ENCODE measurements around the gene BABAM1. TPM values are rescaled to one million over a fixed set of nuclear protein-coding genes. Genes with fewer than 3 reads are reported as not detected.

BABAM1 gene
- total and polyA plus RNA-seq, 2 donors (not counting 1 experiment from before 2014, with no cell fraction given) = 68.8 to 74.3 TPM

DNA sequence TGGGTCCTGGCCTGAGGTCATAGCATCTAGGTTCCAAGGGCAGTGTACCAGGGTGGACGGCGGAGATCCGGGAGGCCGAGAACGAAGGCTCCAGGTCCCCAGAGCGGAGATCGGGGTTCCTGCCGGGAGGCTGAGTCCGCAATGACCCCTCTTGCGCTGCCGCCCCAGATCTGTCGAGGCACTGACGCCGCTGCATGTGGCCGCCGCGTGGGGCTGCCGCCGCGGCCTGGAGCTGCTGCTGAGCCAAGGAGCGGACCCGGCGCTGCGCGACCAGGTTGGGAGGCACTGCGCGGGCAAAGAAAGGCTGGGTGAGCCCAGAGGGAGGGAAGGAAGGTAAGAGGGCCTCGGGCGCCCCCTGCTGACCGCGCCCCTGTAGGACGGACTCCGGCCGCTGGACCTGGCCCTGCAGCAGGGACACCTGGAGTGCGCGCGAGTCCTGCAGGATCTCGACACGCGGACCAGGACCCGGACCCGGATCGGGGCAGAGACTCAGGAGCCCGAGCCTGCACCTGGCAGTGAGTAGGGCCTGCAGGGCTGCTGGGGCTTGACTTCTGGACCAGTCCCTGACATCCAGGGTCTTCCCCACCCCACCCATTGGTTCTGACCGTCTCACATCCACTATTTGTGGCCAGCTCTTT, 15.4 kb downstream of the BABAM1 start:
- peak overlapping the region; percentile 20 for H3K9ac ChIP-seq (ENCODE audit: insufficient read depth, low read length)
- H3K36me3 ChIP-seq (ENCODE audit: control insufficient read depth, insufficient read depth, low read length) = peaks cover under 1% of the 10 kb centered on the region
- no peaks in the 10 kb centered on the region for H3K79me2 ChIP-seq (ENCODE audit: control insufficient read depth, insufficient read depth, low read length)
- DNase-seq (ENCODE audit: low read depth in 2 of 2) = peak; percentile 64 to 71
- TF ChIP-seq EZH2 (IDR thresholded peaks at IDR 0.05; ENCODE audit: low read length, missing control alignments) = no peak
- TF ChIP-seq, protein P1, sequence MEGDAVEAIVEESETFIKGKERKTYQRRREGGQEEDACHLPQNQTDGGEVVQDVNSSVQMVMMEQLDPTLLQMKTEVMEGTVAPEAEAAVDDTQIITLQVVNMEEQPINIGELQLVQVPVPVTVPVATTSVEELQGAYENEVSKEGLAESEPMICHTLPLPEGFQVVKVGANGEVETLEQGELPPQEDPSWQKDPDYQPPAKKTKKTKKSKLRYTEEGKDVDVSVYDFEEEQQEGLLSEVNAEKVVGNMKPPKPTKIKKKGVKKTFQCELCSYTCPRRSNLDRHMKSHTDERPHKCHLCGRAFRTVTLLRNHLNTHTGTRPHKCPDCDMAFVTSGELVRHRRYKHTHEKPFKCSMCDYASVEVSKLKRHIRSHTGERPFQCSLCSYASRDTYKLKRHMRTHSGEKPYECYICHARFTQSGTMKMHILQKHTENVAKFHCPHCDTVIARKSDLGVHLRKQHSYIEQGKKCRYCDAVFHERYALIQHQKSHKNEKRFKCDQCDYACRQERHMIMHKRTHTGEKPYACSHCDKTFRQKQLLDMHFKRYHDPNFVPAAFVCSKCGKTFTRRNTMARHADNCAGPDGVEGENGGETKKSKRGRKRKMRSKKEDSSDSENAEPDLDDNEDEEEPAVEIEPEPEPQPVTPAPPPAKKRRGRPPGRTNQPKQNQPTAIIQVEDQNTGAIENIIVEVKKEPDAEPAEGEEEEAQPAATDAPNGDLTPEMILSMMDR (conservative IDR thresholded peaks at IDR 0.05 in 1 of 2, IDR thresholded peaks at IDR 0.05 in 1 of 2; ENCODE audit: low read depth in 1 of 2, low read length in 2 of 2) = peak; percentile 66 to 78
- H3K4me1 ChIP-seq (ENCODE audit: control insufficient read depth, extremely low read depth, insufficient read depth, low read length) = no peaks in the 10 kb centered on the region
- H3K27me3 ChIP-seq (ENCODE audit: control insufficient read depth, insufficient read depth, low read length) = no peaks in the 10 kb centered on the region
- peak overlapping the region; percentile 11 to 48 (median 21) for H3K4me3 ChIP-seq (replicated peaks in 1 of 4; ENCODE audit: control extremely low read depth in 1 of 4, insufficient read depth in 1 of 4, low read depth in 3 of 4, low read length in 4 of 4)
- no peaks in the 10 kb centered on the region for H4K20me1 ChIP-seq (ENCODE audit: control insufficient read depth, extremely low read depth, insufficient read depth, low read length)
- peak overlapping the region; percentile 75 for H3K4me2 ChIP-seq (ENCODE audit: extremely low read depth, insufficient read depth, low read length)
- H2AFZ ChIP-seq (ENCODE audit: low read length) = peak overlapping the region; percentile 55
- H3K9me3 ChIP-seq (ENCODE audit: control insufficient read depth, insufficient read depth, low read depth, low read length) = no peaks in the 10 kb centered on the region
- H3K27ac ChIP-seq (ENCODE audit: insufficient read depth, low read length) = no peak overlapping the region

DNA sequence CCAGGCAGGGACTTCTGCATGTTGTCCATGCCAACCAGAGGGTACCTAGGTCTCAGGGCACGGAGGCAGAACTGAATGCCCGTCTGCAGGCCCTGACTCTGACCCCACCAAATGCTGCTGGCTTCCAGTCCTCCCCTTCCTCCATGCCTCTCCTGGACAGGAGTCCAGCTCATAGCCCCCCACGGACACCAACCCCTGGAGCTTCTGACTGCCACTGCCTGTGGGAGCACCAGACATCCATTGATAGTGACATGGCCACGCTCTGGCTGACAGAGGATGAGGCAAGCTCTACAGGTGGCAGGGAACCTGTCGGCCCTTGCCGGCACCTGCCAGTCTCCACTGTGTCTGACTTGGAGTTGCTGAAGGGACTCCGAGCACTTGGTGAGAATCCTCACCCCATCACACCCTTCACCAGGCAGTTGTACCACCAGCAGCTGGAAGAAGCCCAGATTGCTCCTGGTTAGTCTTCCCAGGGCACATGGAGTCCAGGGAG, 16.3 kb downstream of the BABAM1 start:
- H3K79me2 ChIP-seq (ENCODE audit: control insufficient read depth, insufficient read depth, low read length) = no peaks in the 10 kb centered on the region
- no peaks in the 10 kb centered on the region for H3K27me3 ChIP-seq (ENCODE audit: control insufficient read depth, insufficient read depth, low read length)
- H3K27ac ChIP-seq (ENCODE audit: insufficient read depth, low read length) = no peak overlapping the region
- no peaks in the 10 kb centered on the region for H3K9me3 ChIP-seq (ENCODE audit: control insufficient read depth, insufficient read depth, low read depth, low read length)
- no peak overlapping the region for H3K9ac ChIP-seq (ENCODE audit: insufficient read depth, low read length)
- H3K36me3 ChIP-seq (ENCODE audit: control insufficient read depth, insufficient read depth, low read length) = no peaks in the 10 kb centered on the region
- DNase-seq (ENCODE audit: low read depth in 2 of 2) = no peak
- no peaks in the 10 kb centered on the region for H4K20me1 ChIP-seq (ENCODE audit: control insufficient read depth, extremely low read depth, insufficient read depth, low read length)
- H2AFZ ChIP-seq (ENCODE audit: low read length) = no peak overlapping the region
- H3K4me2 ChIP-seq (ENCODE audit: extremely low read depth, insufficient read depth, low read length) = no peak overlapping the region
- TF ChIP-seq, protein P1 (conservative IDR thresholded peaks at IDR 0.05 in 1 of 2, IDR thresholded peaks at IDR 0.05 in 1 of 2; ENCODE audit: low read depth in 1 of 2, low read length in 2 of 2) = no peak
- no peak for TF ChIP-seq EZH2 (IDR thresholded peaks at IDR 0.05; ENCODE audit: low read length, missing control alignments)
- no peaks in the 10 kb centered on the region for H3K4me1 ChIP-seq (ENCODE audit: control insufficient read depth, extremely low read depth, insufficient read depth, low read length)
- no peak overlapping the region for H3K4me3 ChIP-seq (replicated peaks in 1 of 4; ENCODE audit: control extremely low read depth in 1 of 4, insufficient read depth in 1 of 4, low read depth in 3 of 4, low read length in 4 of 4)

DNA sequence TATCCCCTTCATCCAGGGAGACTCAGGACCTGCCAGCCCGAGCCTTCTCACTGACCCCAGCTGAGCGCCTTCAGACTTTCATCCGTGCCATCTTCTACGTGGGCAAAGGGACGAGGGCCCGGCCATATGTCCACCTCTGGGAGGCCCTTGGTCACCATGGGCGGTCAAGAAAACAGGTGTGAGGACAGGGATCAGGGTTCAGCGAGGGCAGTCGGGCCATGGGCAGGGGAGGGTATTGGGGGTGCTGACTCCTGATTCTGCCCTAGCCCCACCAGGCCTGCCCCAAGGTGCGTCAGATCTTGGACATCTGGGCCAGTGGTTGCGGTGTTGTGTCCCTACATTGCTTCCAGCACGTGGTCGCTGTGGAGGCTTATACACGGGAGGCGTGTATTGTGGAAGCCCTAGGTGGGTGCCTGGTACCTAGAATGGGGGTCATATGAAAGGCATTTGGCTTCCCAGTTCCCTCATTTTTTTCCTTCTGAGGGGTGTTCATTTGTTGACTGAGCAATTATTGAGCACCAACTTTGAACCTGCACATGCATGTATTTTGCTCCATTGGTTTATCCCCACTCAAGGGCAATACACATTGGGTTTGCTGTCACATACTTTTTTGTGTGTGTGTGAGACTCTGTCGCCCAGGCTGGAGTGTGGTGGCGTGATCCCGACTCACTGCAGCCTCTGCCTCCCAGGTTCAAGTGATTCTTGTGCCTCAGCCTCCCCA, 18.3 kb downstream of the BABAM1 start:
- Histone ChIP-seq H3K36me3 (ENCODE audit: control insufficient read depth, insufficient read depth, low read length) (no peaks in the 10 kb centered on the region), H3K9ac (ENCODE audit: insufficient read depth, low read length) (no peak overlapping the region), H4K20me1 (ENCODE audit: control insufficient read depth, extremely low read depth, insufficient read depth, low read length) (no peaks in the 10 kb centered on the region), H3K9me3 (ENCODE audit: control insufficient read depth, insufficient read depth, low read depth, low read length) (no peaks in the 10 kb centered on the region), H3K27me3 (ENCODE audit: control insufficient read depth, insufficient read depth, low read length) (no peaks in the 10 kb centered on the region), H3K4me2 (ENCODE audit: extremely low read depth, insufficient read depth, low read length) (no peak overlapping the region), H3K27ac (ENCODE audit: insufficient read depth, low read length) (no peak overlapping the region), H3K79me2 (ENCODE audit: control insufficient read depth, insufficient read depth, low read length) (no peaks in the 10 kb centered on the region), H3K4me1 (ENCODE audit: control insufficient read depth, extremely low read depth, insufficient read depth, low read length) (no peaks in the 10 kb centered on the region), H2AFZ (ENCODE audit: low read length) (no peak overlapping the region), H3K4me3 (replicated peaks in 1 of 4; ENCODE audit: control extremely low read depth in 1 of 4, insufficient read depth in 1 of 4, low read depth in 3 of 4, low read length in 4 of 4) (no peak overlapping the region)
- DNase-seq (ENCODE audit: low read depth in 2 of 2) = no peak
- TF ChIP-seq EZH2 (IDR thresholded peaks at IDR 0.05; ENCODE audit: low read length, missing control alignments) = no peak
- TF ChIP-seq, protein P1 (conservative IDR thresholded peaks at IDR 0.05 in 1 of 2, IDR thresholded peaks at IDR 0.05 in 1 of 2; ENCODE audit: low read depth in 1 of 2, low read length in 2 of 2) = no peak
